ENCODE data around the gene WHRN. TPM values are rescaled to one million over a fixed set of nuclear protein-coding genes. Genes with fewer than 3 reads are reported as not detected.

WHRN gene
- total RNA-seq, 6 donors from 2014 or later, result 2.5 to 17.8 (median 5.6) TPM

GRCh38 chr9:114524247-114524681, 19.0 kb upstream of the WHRN start:
- H3K9me3 ChIP-seq, result no peaks in the 10 kb centered on the region
- H3K27ac ChIP-seq, result no peak overlapping the region
- no peak overlapping the region for H3K4me3 ChIP-seq
- no peak for ATAC-seq (ENCODE audit: low FRiP score in 2 of 2)
- TF ChIP-seq POLR2AphosphoS5 (IDR thresholded peaks at IDR 0.05), result no peak
- no peak for TF ChIP-seq EP300 (IDR thresholded peaks at IDR 0.05)
- no peak for TF ChIP-seq CTCF (IDR thresholded peaks at IDR 0.05)
- no peak for TF ChIP-seq POLR2A (IDR thresholded peaks at IDR 0.05)
- no peaks in the 10 kb centered on the region for H3K36me3 ChIP-seq
- H3K27me3 ChIP-seq, result no peaks in the 10 kb centered on the region
- WGBS, 2 donors, result 62 to 69% methylated on average over 6 to 7 of the region's 7 CpGs
- H3K4me1 ChIP-seq, result no peaks in the 10 kb centered on the region
- DNase-seq, result no peak

DNA sequence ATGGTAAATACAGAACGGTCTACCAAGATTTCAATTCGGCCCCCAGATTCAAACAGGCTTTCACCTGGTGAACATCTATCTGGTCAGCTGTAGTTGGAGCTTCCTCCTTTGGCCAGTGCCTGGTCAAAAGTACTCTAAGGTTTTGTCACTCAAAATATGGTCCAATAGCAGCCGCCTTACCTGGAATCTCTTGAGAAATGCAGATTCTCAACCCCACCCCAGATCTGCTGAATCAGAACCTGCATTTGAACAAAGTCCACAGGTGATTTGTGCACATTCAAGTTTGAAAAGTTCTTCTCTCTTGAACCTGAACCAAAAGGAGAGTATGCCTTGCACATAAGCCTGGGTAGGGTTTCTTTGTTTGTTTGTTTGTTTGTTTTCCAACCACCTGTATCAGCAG, 17.6 kb upstream of the WHRN start:
- Histone ChIP-seq H3K27me3 (no peaks in the 10 kb centered on the region), H3K4me3 (no peak overlapping the region), H3K4me1 (no peaks in the 10 kb centered on the region), H3K36me3 (no peaks in the 10 kb centered on the region), H3K9me3 (no peaks in the 10 kb centered on the region), H3K27ac (no peak overlapping the region)
- no peak for DNase-seq
- 92 to 94% methylated on average over 2 to 3 of the region's 3 CpGs for WGBS, 2 donors
- no peak for TF ChIP-seq EP300 (IDR thresholded peaks at IDR 0.05)
- no peak for TF ChIP-seq POLR2A (IDR thresholded peaks at IDR 0.05)
- ATAC-seq (ENCODE audit: low FRiP score in 2 of 2), result no peak

- Histone ChIP-seq H3K4me3 (no peak overlapping the region), H3K36me3 (no peaks in the 10 kb centered on the region), H3K27ac (no peak overlapping the region), H3K27me3 (no peaks in the 10 kb centered on the region), H3K9me3 (no peaks in the 10 kb centered on the region), H3K4me1 (no peaks in the 10 kb centered on the region)
- DNase-seq, result no peak
- TF ChIP-seq CTCF (IDR thresholded peaks at IDR 0.05), result no peak
- TF ChIP-seq POLR2A (IDR thresholded peaks at IDR 0.05), result no peak
- no peak for TF ChIP-seq POLR2AphosphoS5 (IDR thresholded peaks at IDR 0.05)
- no peak for TF ChIP-seq EP300 (IDR thresholded peaks at IDR 0.05)
- 32 to 34% methylated on average over 2 of the region's 2 CpGs for WGBS, 2 donors
- ATAC-seq (ENCODE audit: low FRiP score in 2 of 2), result peak in 1 of 2 donors; percentile 19
Measured at GRCh38 chr9:114522286-114522685, 17.0 kb upstream of the WHRN start.

- Histone ChIP-seq H3K4me3 (no peak overlapping the region), H3K4me1 (no peaks in the 10 kb centered on the region), H3K9me3 (no peaks in the 10 kb centered on the region), H3K27me3 (no peaks in the 10 kb centered on the region), H3K27ac (no peak overlapping the region), H3K36me3 (no peaks in the 10 kb centered on the region)
- ATAC-seq (ENCODE audit: low FRiP score in 2 of 2) (no peak), DNase-seq (no peak)
- TF ChIP-seq EP300 (IDR thresholded peaks at IDR 0.05) (no peak), POLR2AphosphoS5 (IDR thresholded peaks at IDR 0.05) (no peak), CTCF (IDR thresholded peaks at IDR 0.05) (no peak)
Measured at GRCh38 chr9:114521846-114522245, 16.6 kb upstream of the WHRN start.

- Histone ChIP-seq H3K36me3 (no peaks in the 10 kb centered on the region), H3K4me3 (no peak overlapping the region), H3K27ac (no peak overlapping the region), H3K4me1 (no peaks in the 10 kb centered on the region), H3K27me3 (no peaks in the 10 kb centered on the region), H3K9me3 (no peaks in the 10 kb centered on the region)
- ATAC-seq (ENCODE audit: low FRiP score in 2 of 2) (no peak), DNase-seq (no peak)
- WGBS, 2 donors, result 76 to 79% methylated on average over 4 of the region's 4 CpGs
- TF ChIP-seq POLR2A (IDR thresholded peaks at IDR 0.05) (no peak), POLR2AphosphoS5 (IDR thresholded peaks at IDR 0.05) (no peak), CTCF (IDR thresholded peaks at IDR 0.05) (no peak), EP300 (IDR thresholded peaks at IDR 0.05) (no peak)
Measured at GRCh38 chr9:114518599-114519022, 13.3 kb upstream of the WHRN start.
